ENCODE results near the gene SLC12A7.

Gene SLC12A7

GRCh38 chr5:1048162-1048721 lies 63.6 kb downstream of the SLC12A7 start:
- TF ChIP-seq, protein P1, sequence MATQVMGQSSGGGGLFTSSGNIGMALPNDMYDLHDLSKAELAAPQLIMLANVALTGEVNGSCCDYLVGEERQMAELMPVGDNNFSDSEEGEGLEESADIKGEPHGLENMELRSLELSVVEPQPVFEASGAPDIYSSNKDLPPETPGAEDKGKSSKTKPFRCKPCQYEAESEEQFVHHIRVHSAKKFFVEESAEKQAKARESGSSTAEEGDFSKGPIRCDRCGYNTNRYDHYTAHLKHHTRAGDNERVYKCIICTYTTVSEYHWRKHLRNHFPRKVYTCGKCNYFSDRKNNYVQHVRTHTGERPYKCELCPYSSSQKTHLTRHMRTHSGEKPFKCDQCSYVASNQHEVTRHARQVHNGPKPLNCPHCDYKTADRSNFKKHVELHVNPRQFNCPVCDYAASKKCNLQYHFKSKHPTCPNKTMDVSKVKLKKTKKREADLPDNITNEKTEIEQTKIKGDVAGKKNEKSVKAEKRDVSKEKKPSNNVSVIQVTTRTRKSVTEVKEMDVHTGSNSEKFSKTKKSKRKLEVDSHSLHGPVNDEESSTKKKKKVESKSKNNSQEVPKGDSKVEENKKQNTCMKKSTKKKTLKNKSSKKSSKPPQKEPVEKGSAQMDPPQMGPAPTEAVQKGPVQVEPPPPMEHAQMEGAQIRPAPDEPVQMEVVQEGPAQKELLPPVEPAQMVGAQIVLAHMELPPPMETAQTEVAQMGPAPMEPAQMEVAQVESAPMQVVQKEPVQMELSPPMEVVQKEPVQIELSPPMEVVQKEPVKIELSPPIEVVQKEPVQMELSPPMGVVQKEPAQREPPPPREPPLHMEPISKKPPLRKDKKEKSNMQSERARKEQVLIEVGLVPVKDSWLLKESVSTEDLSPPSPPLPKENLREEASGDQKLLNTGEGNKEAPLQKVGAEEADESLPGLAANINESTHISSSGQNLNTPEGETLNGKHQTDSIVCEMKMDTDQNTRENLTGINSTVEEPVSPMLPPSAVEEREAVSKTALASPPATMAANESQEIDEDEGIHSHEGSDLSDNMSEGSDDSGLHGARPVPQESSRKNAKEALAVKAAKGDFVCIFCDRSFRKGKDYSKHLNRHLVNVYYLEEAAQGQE (IDR thresholded peaks at IDR 0.05; ENCODE audit: insufficient read depth in 1 of 2, low read depth in 2 of 2, low read length in 2 of 2), result no peak
- TF ChIP-seq FOXP2 (optimal IDR thresholded peaks at IDR 0.05; ENCODE audit: borderline replicate concordance, extremely low read depth, extremely low read length, insufficient read depth), result no peak
- no peak for TF ChIP-seq POLR2AphosphoS5 (IDR thresholded peaks at IDR 0.05; ENCODE audit: low read depth, low read length)
- TF ChIP-seq TAF1 (IDR thresholded peaks at IDR 0.05; ENCODE audit: borderline replicate concordance, insufficient read depth, low read length), result no peak
- TF ChIP-seq SIN3A (IDR thresholded peaks at IDR 0.05; ENCODE audit: borderline replicate concordance, insufficient read depth, low read length), result no peak

DNA sequence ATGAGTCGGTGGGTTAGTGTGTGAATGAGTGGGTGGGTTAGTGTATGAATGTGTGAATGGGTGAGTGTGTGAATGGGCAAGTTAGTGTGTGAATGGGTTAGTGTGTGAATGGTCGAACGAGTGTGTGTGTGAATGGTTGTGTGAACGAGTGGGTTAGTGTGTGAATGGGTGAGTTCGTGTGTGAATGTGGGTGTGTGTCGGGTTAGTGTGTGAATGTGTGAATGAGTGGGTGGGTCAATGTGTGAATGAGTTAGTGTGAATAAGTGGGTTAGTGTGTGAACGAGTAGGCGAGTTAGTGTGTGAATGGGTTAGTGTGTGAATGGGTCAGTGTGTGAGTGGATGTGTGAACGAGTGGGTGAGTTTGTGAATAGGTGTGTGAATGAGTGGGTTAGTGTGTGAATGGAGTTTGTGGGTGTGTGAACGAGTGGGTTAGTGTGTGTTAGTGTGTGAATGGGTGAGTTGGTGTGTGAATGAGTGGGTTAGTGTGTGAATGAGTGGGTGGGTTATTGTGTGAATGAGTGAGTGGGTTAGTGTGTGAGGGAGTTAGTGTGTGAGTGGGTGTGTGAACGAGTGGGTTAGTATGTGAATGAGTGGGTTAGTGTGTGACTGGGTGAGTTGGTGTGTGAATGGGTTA lies 64.4 kb downstream of the SLC12A7 start:
- TF ChIP-seq, protein P1 (IDR thresholded peaks at IDR 0.05; ENCODE audit: insufficient read depth in 1 of 2, low read depth in 2 of 2, low read length in 2 of 2), result no peak
- TF ChIP-seq POLR2AphosphoS5 (IDR thresholded peaks at IDR 0.05; ENCODE audit: low read depth, low read length) (no peak), TAF1 (IDR thresholded peaks at IDR 0.05; ENCODE audit: borderline replicate concordance, insufficient read depth, low read length) (no peak), FOXP2 (optimal IDR thresholded peaks at IDR 0.05; ENCODE audit: borderline replicate concordance, extremely low read depth, extremely low read length, insufficient read depth) (no peak), SIN3A (IDR thresholded peaks at IDR 0.05; ENCODE audit: borderline replicate concordance, insufficient read depth, low read length) (no peak)

DNA sequence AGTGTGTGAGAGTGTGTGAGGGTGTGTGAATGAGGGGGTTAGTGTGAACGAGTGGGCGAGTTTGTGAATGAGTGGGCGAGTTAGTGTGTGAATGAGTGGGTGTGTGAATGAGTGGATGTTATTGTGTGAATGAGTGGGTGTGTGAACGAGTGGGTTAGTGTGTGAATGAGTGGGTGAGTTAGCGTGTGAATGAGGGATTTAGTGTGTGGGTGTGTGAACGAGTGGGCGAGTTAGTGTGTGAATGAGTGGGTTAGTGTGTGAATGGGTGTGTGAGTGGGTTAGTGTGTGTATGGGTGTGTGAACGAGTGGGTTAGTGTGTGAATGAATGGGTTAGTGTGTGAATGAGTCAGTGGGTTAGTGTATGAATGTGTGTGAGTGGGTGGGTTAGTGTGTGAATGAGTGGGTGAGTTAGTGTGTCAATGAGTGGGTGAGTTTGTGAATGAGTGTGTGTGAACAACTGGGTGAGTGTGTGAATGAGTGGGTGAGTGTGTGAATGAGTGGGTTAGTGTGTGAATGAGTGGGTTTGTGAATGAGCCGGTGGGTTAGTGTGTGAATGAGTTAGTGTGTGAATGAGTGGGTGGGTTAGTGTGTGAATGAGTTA lies 65.8 kb downstream of the SLC12A7 start:
- TF ChIP-seq POLR2AphosphoS5 (IDR thresholded peaks at IDR 0.05; ENCODE audit: low read depth, low read length), result no peak
- TF ChIP-seq TAF1 (IDR thresholded peaks at IDR 0.05; ENCODE audit: borderline replicate concordance, insufficient read depth, low read length), result no peak
- TF ChIP-seq, protein P1 (IDR thresholded peaks at IDR 0.05; ENCODE audit: insufficient read depth in 1 of 2, low read depth in 2 of 2, low read length in 2 of 2), result no peak
- no peak for TF ChIP-seq FOXP2 (optimal IDR thresholded peaks at IDR 0.05; ENCODE audit: borderline replicate concordance, extremely low read depth, extremely low read length, insufficient read depth)
- no peak for TF ChIP-seq SIN3A (IDR thresholded peaks at IDR 0.05; ENCODE audit: borderline replicate concordance, insufficient read depth, low read length)

DNA sequence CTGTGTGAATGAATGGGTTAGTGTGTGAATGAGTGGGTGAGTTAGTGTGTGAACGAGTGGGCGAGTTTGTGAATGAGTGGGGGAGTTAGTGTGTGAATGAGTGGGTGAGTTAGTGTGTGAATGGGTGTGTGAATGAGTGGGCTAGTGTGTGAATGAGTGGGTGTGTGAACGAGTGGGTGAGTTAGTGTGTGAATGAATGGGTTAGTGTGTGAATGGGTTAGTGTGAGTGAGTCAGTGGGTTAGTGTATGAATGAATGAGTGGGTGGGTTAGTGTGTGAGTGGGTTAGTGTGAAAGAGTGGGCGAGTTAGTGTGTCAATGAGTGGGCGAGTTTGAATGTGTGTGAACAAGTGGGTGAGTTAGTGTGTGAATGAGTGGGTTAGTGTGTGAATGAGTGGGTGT lies 67.7 kb downstream of the SLC12A7 start:
- TF ChIP-seq TAF1 (IDR thresholded peaks at IDR 0.05; ENCODE audit: borderline replicate concordance, insufficient read depth, low read length) (no peak), POLR2AphosphoS5 (IDR thresholded peaks at IDR 0.05; ENCODE audit: low read depth, low read length) (no peak), SIN3A (IDR thresholded peaks at IDR 0.05; ENCODE audit: borderline replicate concordance, insufficient read depth, low read length) (no peak), FOXP2 (optimal IDR thresholded peaks at IDR 0.05; ENCODE audit: borderline replicate concordance, extremely low read depth, extremely low read length, insufficient read depth) (no peak)
- TF ChIP-seq, protein P1 (IDR thresholded peaks at IDR 0.05; ENCODE audit: insufficient read depth in 1 of 2, low read depth in 2 of 2, low read length in 2 of 2), result no peak

Data from PFSK-1 (cell line).